ENCODE results near the gene IMMP2L. TPM values are rescaled to one million over a fixed set of nuclear protein-coding genes. Genes with fewer than 3 reads are reported as not detected.

Gene IMMP2L
- total RNA-seq, 2 donors from 2014 or later, result 21.7 to 27.5 TPM

DNA sequence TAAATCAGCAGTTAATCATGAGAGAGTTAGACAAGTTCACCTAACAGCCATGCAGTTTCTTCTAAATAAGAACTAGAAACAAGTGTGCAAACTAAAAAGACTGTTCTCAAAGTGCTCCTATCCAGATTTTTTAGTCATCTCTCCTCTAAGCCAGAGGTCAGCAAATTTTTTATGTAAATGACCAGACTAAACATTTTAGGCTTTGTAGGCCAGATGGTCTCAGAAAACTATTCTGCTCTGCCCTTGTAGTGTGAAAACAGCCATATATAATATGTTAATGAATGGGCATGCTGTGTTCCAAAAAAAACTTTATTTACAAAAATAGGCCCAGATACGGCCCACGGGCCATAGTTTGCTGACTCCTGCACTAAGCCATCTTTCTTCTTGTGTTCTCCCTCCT lies 734.4 kb downstream of the IMMP2L start:
- Mint-ChIP-seq H3K27ac (no peak overlapping the region), H3K4me3 (no peak overlapping the region), H3K27me3 (ENCODE audit: low read depth) (no peaks in the 10 kb centered on the region), H3K9me3 (no peaks in the 10 kb centered on the region), H3K4me1 (ENCODE audit: low read depth) (no peaks in the 10 kb centered on the region), H3K36me3 (ENCODE audit: insufficient read depth in 2 of 2) (peaks cover 0 to 3% of the 10 kb centered on the region in 2 donors)
- DNase-seq, result no peak
- ATAC-seq (replicated peaks in 1 of 2), result no peak

- ATAC-seq (replicated peaks in 1 of 2), result no peak
- no peaks in the 10 kb centered on the region for H3K27me3 Mint-ChIP-seq (ENCODE audit: low read depth)
- H3K36me3 Mint-ChIP-seq (ENCODE audit: insufficient read depth in 2 of 2), result peaks cover 0 to 3% of the 10 kb centered on the region in 2 donors
- no peak overlapping the region for H3K27ac Mint-ChIP-seq
- no peak overlapping the region for H3K4me3 Mint-ChIP-seq
- H3K4me1 Mint-ChIP-seq (ENCODE audit: low read depth), result no peaks in the 10 kb centered on the region
- H3K9me3 Mint-ChIP-seq, result no peaks in the 10 kb centered on the region
- no peak for DNase-seq
These were observed 734.9 kb downstream of the IMMP2L start for GRCh38 chr7:110827287-110827855.

GRCh38 chr7:110813986-110814385 lies 748.3 kb downstream of the IMMP2L start:
- Mint-ChIP-seq H3K4me3 (no peak overlapping the region), H3K4me1 (ENCODE audit: low read depth) (no peaks in the 10 kb centered on the region), H3K27ac (no peak overlapping the region), H3K27me3 (ENCODE audit: low read depth) (no peaks in the 10 kb centered on the region), H3K36me3 (ENCODE audit: insufficient read depth in 2 of 2) (peaks cover 0 to 3% of the 10 kb centered on the region in 2 donors), H3K9me3 (peaks cover 0 to under 1% of the 10 kb centered on the region in 2 donors)
- no peak for ATAC-seq (replicated peaks in 1 of 2)
- no peak for DNase-seq

DNA sequence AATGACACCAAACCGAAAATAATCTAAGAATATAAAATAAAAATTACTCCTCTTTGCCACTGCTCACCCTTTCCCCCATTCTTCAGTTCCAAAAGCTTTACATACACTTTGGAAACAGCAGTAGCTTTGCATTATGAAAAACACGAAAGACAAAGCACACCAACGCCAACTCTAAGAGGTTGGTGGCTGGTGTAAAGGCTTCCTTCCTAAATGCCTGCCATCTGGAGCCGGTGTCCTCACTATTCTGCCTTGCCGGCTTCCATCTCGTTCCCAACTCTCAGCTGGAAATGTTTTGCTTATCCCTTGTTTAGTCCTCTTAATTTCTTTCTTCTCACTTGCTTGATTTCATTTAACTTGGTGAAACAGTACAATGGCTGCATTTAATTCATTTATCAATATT lies 752.5 kb downstream of the IMMP2L start:
- Mint-ChIP-seq H3K9me3 (no peaks in the 10 kb centered on the region), H3K36me3 (ENCODE audit: insufficient read depth in 2 of 2) (no peaks in the 10 kb centered on the region), H3K27ac (no peak overlapping the region), H3K4me3 (no peak overlapping the region), H3K27me3 (ENCODE audit: low read depth) (no peaks in the 10 kb centered on the region), H3K4me1 (ENCODE audit: low read depth) (no peaks in the 10 kb centered on the region)
- no peak for DNase-seq
- ATAC-seq (replicated peaks in 1 of 2), result no peak

DNA sequence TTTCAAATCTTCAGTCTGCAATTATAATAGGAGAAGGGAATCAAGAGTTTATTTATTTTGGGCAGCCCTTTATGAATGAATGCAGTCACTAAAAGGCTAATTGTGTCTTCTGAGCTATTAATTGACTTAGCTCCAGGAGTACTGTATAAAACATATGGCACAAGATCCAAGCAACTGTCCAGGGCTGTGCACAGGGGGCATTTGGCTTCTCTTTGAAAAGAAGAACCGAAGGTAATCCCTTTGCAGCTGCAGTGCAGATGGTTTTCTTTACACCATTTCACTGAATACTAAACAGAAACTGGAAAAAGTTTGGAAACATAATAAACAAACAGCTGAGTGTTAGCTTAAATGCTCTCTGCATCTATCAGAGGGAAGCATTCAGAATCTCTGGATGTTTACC lies 753.9 kb downstream of the IMMP2L start:
- ATAC-seq (replicated peaks in 1 of 2) (no peak), DNase-seq (no peak)
- no peak overlapping the region for H3K4me3 Mint-ChIP-seq
- H3K36me3 Mint-ChIP-seq (ENCODE audit: insufficient read depth in 2 of 2), result no peaks in the 10 kb centered on the region
- no peak overlapping the region for H3K27ac Mint-ChIP-seq
- no peaks in the 10 kb centered on the region for H3K4me1 Mint-ChIP-seq (ENCODE audit: low read depth)
- no peaks in the 10 kb centered on the region for H3K9me3 Mint-ChIP-seq
- H3K27me3 Mint-ChIP-seq (ENCODE audit: low read depth), result no peaks in the 10 kb centered on the region

- Mint-ChIP-seq H3K4me1 (ENCODE audit: low read depth) (peaks cover 8% of the 10 kb centered on the region), H3K4me3 (no peak overlapping the region), H3K27ac (no peak overlapping the region), H3K9me3 (peaks cover 1 to 5% of the 10 kb centered on the region in 2 donors), H3K27me3 (ENCODE audit: low read depth) (no peaks in the 10 kb centered on the region), H3K36me3 (ENCODE audit: insufficient read depth in 2 of 2) (no peaks in the 10 kb centered on the region)
- DNase-seq (no peak), ATAC-seq (replicated peaks in 1 of 2) (no peak)
These were observed 757.8 kb downstream of the IMMP2L start for GRCh38 chr7:110804501-110804900.

DNA sequence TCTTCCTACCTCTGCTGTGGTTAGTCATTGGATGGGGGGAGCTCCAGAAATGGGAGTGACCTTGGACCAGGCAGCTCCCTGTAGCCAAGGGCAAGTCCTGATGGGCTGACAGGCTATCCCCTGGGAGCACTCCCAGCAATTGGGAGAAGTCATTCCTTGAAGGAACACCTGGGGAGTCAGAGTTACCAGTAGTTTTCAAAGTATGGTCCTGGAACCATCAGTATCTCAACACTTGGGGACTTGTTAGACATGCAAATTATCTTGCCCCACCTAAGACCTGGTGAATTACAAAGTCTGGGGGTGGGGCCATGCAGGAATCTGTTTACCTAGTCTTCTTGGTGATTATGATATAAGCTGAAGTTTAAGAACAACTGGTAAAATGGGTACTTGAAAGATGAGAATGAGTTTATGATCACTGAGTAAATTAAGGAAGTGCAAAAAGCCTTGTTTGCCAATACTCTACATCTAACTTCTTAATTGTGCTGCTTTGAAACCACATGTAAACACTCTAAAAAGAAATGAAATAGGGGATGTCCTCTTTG lies 758.6 kb downstream of the IMMP2L start:
- H3K36me3 Mint-ChIP-seq (ENCODE audit: insufficient read depth in 2 of 2), result no peaks in the 10 kb centered on the region
- H3K27me3 Mint-ChIP-seq (ENCODE audit: low read depth), result no peaks in the 10 kb centered on the region
- H3K27ac Mint-ChIP-seq, result no peak overlapping the region
- no peak for DNase-seq
- peaks cover 1 to 5% of the 10 kb centered on the region in 2 donors for H3K9me3 Mint-ChIP-seq
- H3K4me3 Mint-ChIP-seq, result no peak overlapping the region
- no peak for ATAC-seq (replicated peaks in 1 of 2)
- H3K4me1 Mint-ChIP-seq (ENCODE audit: low read depth), result peaks cover 8% of the 10 kb centered on the region

GRCh38 chr7:110801502-110801901 lies 760.8 kb downstream of the IMMP2L start:
- no peaks in the 10 kb centered on the region for H3K27me3 Mint-ChIP-seq (ENCODE audit: low read depth)
- peaks cover 8% of the 10 kb centered on the region for H3K4me1 Mint-ChIP-seq (ENCODE audit: low read depth)
- ATAC-seq (replicated peaks in 1 of 2) (peak; percentile 52 to 68), DNase-seq (no peak)
- no peaks in the 10 kb centered on the region for H3K36me3 Mint-ChIP-seq (ENCODE audit: insufficient read depth in 2 of 2)
- H3K9me3 Mint-ChIP-seq, result peaks cover 1 to 5% of the 10 kb centered on the region in 2 donors
- H3K27ac Mint-ChIP-seq, result no peak overlapping the region
- peak overlapping the region in 1 of 2 donors; percentile 0 for H3K4me3 Mint-ChIP-seq

GRCh38 chr7:110800984-110801383 lies 761.3 kb downstream of the IMMP2L start:
- no peak overlapping the region for H3K27ac Mint-ChIP-seq
- no peaks in the 10 kb centered on the region for H3K27me3 Mint-ChIP-seq (ENCODE audit: low read depth)
- H3K4me3 Mint-ChIP-seq, result no peak overlapping the region
- no peaks in the 10 kb centered on the region for H3K36me3 Mint-ChIP-seq (ENCODE audit: insufficient read depth in 2 of 2)
- H3K4me1 Mint-ChIP-seq (ENCODE audit: low read depth), result peaks cover 8% of the 10 kb centered on the region
- peaks cover 3 to 5% of the 10 kb centered on the region in 2 donors for H3K9me3 Mint-ChIP-seq
- ATAC-seq (replicated peaks in 1 of 2) (peak; percentile 70 to 86), DNase-seq (no peak)

- Mint-ChIP-seq H3K9me3 (peaks cover 0 to 3% of the 10 kb centered on the region in 2 donors), H3K27me3 (ENCODE audit: low read depth) (no peaks in the 10 kb centered on the region), H3K27ac (no peak overlapping the region), H3K4me3 (no peak overlapping the region), H3K36me3 (ENCODE audit: insufficient read depth in 2 of 2) (no peaks in the 10 kb centered on the region), H3K4me1 (ENCODE audit: low read depth) (peaks cover 8% of the 10 kb centered on the region)
- no peak for DNase-seq
- ATAC-seq (replicated peaks in 1 of 2), result no peak
These were observed 764.6 kb downstream of the IMMP2L start for GRCh38 chr7:110797656-110798055.

DNA sequence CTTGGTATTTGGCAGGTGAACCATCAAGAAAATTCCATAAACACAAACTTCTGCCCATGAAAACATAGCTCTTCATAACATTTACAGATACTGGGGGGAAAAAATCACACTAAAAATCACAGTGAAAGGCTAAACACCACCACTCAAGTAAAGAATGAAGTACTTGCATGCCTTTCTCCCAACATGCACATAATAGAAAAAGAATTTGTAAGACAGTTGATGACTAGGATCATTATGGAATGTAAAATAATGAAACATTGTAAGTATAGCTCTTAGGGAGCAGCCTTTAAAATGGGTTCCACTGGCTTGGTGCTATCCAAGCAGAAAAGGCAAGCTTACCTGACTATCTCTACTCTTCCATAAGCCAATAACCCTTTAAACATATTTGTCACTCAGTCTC lies 771.3 kb downstream of the IMMP2L start:
- no peak for DNase-seq
- Mint-ChIP-seq H3K4me3 (no peak overlapping the region), H3K9me3 (peaks cover 0 to 1% of the 10 kb centered on the region in 2 donors), H3K36me3 (ENCODE audit: insufficient read depth in 2 of 2) (no peaks in the 10 kb centered on the region), H3K27me3 (ENCODE audit: low read depth) (no peaks in the 10 kb centered on the region), H3K27ac (no peak overlapping the region), H3K4me1 (ENCODE audit: low read depth) (no peaks in the 10 kb centered on the region)
- no peak for ATAC-seq (replicated peaks in 1 of 2)

GRCh38 chr7:110786328-110786965 lies 775.8 kb downstream of the IMMP2L start:
- no peak overlapping the region for H3K27ac Mint-ChIP-seq
- H3K4me3 Mint-ChIP-seq, result no peak overlapping the region
- DNase-seq (no peak), ATAC-seq (replicated peaks in 1 of 2) (no peak)
- H3K9me3 Mint-ChIP-seq, result no peaks in the 10 kb centered on the region
- H3K36me3 Mint-ChIP-seq (ENCODE audit: insufficient read depth in 2 of 2), result no peaks in the 10 kb centered on the region
- no peaks in the 10 kb centered on the region for H3K27me3 Mint-ChIP-seq (ENCODE audit: low read depth)
- H3K4me1 Mint-ChIP-seq (ENCODE audit: low read depth), result no peaks in the 10 kb centered on the region

GRCh38 chr7:110784749-110785148 lies 777.5 kb downstream of the IMMP2L start:
- no peak overlapping the region for H3K4me3 Mint-ChIP-seq
- DNase-seq (no peak), ATAC-seq (replicated peaks in 1 of 2) (no peak)
- H3K9me3 Mint-ChIP-seq, result no peaks in the 10 kb centered on the region
- H3K27me3 Mint-ChIP-seq (ENCODE audit: low read depth), result no peaks in the 10 kb centered on the region
- H3K4me1 Mint-ChIP-seq (ENCODE audit: low read depth), result peaks cover 6% of the 10 kb centered on the region
- no peak overlapping the region for H3K27ac Mint-ChIP-seq
- no peaks in the 10 kb centered on the region for H3K36me3 Mint-ChIP-seq (ENCODE audit: insufficient read depth in 2 of 2)

DNA sequence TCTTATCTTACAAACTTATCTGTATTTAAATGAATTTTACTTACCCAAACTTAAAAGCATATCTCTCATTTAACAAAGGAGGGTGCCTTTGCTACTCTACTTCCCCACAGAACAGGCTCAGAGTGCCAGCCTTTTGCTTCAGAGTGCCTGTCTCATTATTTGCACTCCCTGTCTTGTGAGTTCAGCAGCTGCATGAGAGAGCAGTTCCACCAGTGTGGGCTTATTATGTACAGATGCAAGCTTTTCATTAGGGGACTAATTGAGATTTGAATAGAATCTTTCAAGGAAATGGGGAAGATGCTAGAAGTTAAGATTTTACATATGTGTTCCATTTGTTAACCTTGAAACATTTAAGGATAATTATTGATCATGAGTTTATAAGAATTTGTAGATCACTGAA lies 781.6 kb downstream of the IMMP2L start:
- no peak overlapping the region for H3K27ac Mint-ChIP-seq
- peaks cover 12% of the 10 kb centered on the region for H3K4me1 Mint-ChIP-seq (ENCODE audit: low read depth)
- H3K4me3 Mint-ChIP-seq, result no peak overlapping the region
- H3K36me3 Mint-ChIP-seq (ENCODE audit: insufficient read depth in 2 of 2), result no peaks in the 10 kb centered on the region
- DNase-seq (no peak), ATAC-seq (replicated peaks in 1 of 2) (no peak)
- no peaks in the 10 kb centered on the region for H3K27me3 Mint-ChIP-seq (ENCODE audit: low read depth)
- H3K9me3 Mint-ChIP-seq, result no peaks in the 10 kb centered on the region

Measured in activated T-cell treated with anti-CD3 and anti-CD28 coated beads, Interleukin-2, amount 50 U/mL, for 72 hours (primary cell).